Myocyte (in vitro differentiated cells): ENCODE data around the gene PLCL1. TPM values are rescaled to one million over a fixed set of nuclear protein-coding genes. Genes with fewer than 3 reads are reported as not detected.

Source experiments
- DNase-seq: peaks from one replicate; pipeline ENCODE4 v3.0.0-alpha.2; 2012; ENCODE audit warnings: low read depth
- total RNA-seq: library from RNA; depleted of rRNA; stranded (reverse); fragments of >200 nt; gene quantifications from 2 replicates; pipeline ENCODE4 v1.2.3, GENCODE V29; 2014

PLCL1 gene
- total RNA-seq, 1 donor from 2014 or later = 2.5 TPM

DNA sequence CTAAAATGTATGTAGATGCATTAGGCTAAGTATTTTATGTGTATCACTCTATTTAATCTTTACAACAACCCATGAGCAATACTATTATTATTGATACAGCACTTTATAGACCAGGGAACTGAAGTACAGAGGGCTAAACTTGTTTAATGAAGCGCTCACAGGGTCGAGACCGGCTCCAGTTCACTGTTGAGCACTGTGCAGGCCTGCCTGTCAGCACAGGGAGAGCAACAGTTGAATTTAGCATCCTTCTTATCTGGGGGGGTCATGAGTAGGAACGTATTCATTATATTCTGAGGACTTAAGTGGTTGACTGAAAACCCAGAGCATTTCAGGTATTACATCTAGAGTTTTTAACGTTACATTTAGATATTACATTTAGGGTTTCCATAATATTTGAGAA is 120.1 kb downstream of the PLCL1 start:
- no peak for DNase-seq

DNA sequence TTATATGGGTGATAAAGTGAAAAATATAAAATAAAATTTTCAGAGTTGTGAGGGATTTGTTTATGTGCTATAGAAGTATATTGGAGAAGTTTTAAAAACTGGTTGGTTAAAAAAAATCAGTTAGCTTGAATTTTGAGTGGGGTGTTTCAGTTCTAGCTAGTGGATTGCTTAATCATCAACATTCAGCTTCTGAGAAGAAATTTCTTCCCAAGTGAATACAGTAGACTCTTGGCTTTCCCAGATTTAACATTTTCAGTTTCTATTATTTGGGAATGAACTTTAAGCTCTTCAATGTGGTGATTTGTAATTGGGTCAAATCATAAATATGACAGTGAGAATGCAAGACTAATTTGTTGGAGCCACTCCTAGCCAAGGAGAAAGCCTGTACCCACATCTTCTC is 120.8 kb downstream of the PLCL1 start:
- DNase-seq = no peak

DNA sequence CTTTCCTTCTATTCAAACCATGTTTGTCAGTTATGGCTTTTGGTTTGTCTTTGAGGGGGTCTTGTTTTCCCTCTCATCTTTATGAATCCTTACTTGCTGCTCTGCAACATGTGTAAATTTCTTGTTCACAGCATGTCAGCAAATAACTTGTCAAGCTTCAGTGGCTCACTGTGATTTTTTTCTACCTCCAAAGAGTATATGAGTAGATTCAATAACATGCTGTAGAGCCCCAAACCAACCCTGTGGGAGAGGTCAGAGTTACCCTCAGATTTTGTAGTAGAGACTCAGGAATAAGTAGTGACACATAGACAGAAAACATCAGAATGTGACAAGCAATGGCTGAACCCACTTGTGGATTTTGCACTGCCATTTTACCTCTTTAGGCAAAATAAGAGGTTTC is 121.6 kb downstream of the PLCL1 start:
- no peak for DNase-seq

DNA sequence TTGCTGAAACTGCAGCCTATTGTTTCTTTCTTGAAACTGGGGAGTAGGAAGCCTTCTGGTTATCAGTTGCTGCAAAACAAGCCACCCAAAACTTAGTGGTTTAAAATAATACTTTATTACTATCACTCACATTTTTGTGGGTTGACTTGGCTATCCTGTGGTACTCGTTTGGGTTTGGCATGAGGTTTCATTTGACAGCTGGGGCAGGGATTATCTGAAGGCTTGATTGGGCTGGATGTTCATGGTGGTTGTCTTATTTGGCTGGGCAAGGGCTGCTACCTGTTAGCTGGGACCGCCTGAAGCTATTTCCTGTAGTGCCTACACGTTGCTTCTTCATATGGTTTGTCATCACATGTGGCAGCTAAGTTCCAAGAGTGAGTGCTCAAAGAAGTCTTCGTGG is 122.3 kb downstream of the PLCL1 start:
- DNase-seq = peak; percentile 88

DNA sequence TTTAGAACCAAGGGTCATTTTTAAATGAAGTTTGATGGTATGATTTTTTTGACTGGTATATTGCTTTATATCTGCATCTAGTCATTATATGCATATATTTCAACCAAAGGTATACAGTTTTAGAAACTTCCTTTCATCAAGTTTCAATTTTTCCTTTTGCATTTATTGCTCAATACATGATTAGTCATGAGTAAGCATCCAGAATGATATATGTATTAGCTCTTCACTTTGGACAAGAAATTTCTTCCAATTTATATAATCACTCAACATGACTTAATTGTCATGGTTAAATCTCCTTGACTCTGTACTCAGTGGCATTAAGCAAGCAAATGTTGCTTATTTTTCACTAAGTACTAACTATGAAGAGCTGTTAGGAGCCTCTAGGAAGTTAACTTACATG is 123.6 kb downstream of the PLCL1 start:
- DNase-seq = no peak

DNA sequence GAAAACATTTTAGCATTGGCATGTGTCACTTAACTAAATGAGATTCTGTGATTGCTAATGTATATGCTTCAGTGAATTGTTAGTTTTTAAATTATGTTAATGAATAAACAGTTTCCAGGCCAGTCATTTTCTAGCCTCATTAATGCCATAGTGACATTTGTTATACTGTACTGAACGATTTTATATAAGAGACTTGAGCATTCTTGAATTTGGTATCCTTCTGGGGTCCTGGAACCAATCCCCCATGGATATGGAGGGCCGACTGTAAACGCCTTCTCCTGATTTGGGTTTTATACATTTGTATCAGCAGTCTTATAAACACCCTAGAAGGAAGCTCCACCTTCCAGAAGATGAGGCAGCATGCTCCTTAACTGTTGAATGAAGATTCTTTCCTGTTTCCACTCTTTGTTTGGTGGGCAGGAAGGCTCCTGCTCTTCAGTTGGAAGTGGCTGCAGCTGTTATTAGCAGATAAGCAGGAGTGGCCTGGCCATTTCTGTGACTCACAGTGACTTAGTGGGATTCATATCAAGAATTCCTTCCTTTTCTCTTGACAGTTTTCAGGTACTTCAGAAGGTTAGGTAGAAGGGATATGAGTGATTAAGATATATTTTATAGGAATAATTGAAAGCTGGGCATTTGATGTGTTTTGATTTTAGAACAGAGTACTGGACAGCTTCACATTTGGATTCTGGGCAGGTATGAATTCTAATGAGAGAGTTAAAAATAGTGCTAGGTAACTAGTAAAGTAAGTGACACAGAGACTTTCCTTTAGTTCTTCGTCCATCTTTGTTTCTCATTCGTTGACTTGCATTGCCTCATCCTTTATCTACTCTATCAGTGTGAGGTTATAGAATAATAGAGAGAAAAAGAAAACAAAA is 124.9 kb downstream of the PLCL1 start:
- peak; percentile 57 for DNase-seq

DNA sequence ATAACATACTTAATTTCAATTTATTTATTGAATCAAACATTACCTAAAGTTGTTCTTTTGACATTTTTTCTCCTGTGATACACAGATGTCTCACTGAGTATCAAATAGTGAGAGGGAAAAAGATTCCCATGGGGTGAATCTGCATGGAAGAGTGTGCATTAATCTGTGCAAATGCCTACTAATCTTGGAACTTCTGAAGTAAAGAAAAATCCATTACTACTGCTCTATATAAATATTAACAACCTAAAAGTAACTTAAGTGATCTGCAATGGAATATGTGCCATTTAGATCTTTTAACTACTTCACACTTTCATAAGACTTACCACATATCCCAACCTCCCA is 125.5 kb downstream of the PLCL1 start:
- no peak for DNase-seq

DNA sequence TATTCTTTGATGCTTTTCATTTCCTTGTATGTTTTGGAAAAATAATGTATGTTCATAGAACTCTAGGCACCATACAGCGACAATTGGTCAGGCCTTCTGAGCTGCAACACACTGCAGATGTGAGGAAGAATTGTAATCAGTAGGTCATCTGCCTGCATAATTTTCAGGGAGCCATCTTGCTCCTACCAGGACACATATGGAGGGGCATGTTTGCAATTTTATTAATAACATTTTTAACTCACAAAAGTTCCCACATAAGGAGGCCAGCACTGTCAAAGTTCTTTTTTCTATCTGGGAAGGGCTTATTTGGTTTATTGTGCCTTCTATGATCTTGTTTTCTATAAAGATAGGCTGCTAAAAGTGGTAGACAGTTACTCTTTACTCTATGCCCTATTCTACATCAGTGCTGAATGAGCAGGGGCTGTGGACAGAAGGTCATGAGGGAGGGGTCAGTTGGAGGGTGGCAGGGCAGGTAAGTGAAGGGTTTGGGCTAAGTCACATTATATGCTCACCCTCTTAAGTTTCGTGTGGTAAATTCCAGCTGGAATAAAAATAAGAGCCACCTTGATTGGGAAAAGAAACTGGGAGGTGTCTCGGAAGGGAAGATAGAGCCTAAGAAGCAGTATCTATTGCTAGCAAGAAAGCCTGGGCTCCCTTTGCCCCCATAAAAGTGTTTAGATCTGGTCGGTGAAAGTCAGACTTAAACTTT is 126.3 kb downstream of the PLCL1 start:
- DNase-seq = no peak

DNA sequence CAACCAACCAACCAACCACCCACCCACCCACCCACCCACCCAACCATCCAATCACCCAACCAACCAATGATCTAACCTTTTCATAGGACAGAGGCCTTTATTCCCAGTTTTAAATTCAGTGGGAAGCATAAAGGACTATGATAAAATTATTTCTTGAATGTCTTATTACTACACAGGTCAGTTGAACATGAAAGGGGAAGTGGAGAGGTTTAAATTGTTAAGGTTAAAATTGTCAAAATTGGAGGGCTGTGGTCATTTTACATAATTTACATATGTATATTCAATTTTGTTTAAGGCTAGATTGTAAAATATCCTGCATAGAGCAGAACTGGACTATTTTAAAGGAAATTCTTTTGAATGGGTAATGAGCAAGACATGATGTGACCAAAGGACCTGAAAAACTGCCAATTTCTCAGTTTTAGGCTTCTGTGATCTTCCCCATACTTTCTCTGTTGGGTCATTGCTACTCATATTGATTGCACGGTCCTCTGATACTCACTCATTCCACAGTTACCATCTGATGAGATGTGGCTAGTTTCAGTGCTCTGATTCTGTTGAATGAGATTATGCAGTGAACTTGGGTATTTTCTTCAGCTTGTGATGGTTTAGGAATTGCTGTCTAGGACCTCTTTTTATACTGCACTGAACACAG is 127.4 kb downstream of the PLCL1 start:
- DNase-seq = no peak

DNA sequence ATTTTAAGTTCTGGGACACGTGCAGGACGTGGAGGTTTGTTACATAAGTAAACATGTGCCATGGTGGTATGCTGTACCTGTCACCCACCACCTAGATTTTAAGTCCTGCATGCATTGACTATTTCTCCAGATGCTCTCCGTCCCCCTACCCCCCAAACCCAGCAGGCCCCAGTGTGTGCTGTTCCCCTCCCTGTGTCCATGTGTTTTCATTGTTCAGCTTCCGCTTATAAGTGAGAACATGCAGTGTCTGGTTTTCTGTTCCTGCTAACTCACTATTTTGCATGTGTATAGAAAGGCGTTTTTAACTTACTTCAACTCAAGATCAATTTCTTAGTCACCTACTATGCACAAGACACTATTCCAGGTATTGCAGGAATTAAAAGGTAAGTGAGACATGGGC is 128.0 kb downstream of the PLCL1 start:
- DNase-seq = no peak

DNA sequence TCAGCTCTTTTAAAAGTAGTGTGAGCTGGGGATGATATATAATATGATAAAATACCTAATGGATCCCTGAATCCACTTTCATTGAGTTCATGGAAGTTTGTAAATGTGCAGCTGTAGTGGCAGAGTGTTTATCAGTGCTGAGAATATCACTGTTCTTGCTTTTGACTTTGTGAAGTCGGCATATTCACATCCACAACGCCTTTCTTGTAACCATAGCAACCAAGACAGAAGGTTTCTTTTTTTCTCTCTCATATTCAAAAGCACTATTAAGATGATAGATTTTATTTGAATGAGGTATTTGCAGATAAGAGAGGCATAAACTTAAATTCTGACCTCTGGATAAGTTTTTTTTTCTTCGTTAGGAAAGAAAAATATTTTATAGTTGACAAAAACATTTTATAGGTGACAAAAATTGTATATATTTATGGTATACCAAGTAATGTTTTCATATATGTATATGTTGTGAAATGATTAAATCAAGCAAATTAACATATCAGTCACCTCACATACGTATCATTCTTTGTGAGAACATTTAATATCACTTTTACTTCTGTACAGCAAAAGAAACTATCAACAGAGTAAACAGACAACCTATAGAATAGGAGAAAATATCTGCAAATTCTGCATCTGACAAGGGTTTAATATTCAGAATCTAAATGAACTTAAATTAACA is 130.0 kb downstream of the PLCL1 start:
- DNase-seq = no peak

DNA sequence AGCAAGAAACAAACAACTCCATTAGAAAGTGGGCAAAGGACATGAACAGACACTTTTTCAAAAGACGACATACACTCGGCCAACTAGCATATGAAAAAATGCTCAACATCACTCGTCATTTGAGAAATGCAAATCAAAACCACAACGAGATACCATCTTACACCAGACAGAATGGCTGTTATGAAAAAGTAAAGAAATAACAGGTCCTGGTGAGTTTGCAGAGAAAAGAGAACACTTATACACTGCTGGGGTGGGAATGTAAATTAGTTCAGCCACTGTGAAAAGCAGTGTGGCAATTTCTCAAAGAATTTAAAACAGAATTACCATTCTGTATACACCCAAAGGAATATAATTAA is 130.5 kb downstream of the PLCL1 start:
- DNase-seq = no peak

DNA sequence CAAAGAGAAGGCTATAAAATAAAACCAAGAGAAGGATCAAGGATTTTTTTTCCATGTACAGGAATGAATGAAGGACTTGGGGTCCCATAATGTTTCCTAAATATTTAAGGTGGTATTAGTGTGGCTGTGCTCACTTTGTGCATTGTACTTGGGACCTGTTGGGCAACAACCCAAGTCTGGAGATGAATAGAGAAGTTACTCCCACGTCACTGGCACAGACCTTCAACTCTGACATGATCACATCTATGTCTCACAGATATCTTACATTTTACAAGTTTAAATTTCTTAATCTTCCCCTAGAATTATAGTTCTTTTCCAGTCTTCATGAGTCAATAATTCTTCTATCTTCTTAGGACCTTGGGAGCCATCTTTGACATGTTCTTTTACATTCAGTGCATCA is 133.4 kb downstream of the PLCL1 start:
- DNase-seq = no peak

DNA sequence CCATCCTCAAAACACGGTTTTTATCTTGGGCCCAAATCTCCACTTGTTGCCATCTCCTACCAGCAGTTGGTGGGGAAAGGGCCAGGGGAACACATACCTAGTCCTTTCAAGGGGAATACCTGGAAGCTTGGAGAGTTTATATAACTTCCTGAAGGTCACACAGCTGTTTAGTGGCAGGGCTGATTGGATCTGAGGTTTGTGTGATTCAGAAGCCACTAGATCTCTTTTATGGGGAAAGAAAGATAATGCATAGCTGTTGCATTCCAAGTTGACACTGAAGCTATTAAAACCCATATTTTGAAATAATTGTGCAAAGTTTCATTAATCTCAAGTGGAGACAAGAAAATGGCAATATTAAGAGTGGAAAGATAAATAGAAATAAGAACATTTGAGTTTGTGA is 134.2 kb downstream of the PLCL1 start:
- no peak for DNase-seq

DNA sequence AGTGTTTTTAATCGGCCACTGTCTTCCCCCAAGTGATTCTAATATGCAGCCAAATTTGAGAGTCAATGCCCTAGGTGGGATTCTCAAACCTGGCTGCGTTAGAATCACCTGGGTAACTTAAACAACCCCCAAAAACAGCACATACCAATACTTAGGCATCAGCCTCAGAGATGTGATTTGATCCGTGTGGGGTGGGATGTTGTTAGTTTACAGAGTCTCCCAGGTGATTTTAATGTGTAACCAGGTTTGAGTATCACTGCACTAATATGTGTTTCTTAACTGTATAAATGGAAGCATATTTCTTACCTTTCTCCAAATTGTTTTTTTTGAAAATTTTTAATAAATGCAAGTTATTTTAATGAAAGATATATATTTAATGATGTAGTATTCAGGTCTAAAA is 135.4 kb downstream of the PLCL1 start:
- DNase-seq = no peak

DNA sequence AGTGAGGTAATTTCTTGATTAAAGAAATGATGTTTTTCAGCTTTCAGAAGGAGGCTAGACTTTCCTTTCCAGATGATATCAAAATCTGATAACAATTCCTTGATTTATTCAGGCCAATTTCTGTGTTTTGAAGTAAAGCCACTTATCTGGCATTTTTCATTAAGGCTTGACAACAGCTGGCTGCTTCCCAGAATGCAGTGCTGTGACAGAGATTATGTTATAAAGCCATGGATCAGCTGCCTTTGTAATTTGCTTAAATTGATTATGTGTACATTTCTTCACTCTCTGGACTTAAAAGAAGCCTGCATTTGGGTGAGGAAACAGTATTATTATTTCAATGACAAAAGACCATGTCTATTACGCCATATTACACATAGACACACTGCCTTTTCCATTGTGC is 136.0 kb downstream of the PLCL1 start:
- DNase-seq = no peak

DNA sequence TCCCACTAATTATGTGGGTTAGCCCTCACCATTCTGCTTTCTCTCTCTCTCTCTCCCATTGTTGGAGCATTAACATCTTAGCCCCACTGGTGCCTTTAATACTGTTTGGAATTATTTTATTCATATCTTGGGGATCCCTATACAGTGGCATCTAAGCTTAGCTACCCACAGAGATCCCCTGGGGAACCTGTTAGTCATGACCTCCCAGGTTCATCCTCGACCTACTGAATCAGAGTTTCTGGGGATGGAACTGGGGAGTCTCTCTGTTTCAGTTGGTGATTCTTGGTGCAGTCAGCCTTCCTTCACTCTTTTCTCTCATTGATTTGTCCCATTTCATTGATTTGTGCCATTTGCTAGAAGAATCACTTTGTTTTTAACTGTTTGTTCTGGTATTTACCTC is 137.3 kb downstream of the PLCL1 start:
- no peak for DNase-seq

DNA sequence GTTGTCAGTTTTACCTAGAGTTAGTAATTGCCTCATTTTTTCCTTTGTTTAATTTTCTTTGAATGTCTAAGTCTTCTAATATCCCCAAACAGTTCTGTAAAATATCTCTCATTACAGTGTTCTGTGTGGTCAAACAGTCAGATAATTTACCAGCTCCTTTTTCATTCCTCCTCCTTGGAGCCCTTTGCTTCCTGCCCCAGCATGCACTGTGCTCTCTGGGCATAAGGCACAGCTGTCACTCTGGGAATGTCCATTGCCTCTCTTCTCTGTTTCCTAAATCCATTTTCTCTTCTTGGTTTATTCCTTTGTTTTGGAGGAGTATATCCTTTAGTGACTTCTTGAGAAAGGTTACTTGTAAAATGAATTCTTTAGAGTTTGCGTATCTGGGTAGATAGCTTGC is 139.3 kb downstream of the PLCL1 start:
- DNase-seq = no peak

DNA sequence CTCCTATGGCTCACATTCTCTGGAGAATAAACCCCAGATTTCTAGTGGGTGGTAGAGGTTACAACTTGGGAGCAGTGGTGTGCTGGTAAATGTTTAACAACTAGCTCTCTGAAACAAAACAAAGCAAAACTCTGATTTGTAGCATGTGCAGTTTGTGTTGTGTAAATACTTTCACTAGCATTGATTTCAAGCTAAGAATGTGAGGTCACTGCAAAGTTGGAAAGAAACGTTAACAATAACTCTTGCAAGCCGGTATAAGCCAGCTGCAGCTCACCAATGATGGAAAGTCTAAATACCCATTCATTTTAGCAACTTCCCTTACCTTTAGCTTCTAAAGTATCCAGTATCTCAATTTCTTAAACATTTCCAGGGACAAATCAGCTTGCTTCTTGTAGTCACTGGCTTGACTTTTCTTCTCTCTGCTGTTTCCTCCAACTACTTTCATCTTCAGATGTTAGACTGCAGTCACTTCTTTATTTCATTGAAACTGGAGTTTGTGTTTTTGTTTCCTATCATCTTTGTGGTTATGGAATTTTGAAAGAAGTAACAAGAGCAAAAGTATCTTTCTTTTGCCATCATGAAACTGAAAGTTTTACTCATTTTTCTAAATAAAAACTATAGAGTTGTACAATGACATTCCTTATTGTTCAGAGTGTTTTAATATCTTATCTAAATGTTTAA is 140.2 kb downstream of the PLCL1 start:
- no peak for DNase-seq

DNA sequence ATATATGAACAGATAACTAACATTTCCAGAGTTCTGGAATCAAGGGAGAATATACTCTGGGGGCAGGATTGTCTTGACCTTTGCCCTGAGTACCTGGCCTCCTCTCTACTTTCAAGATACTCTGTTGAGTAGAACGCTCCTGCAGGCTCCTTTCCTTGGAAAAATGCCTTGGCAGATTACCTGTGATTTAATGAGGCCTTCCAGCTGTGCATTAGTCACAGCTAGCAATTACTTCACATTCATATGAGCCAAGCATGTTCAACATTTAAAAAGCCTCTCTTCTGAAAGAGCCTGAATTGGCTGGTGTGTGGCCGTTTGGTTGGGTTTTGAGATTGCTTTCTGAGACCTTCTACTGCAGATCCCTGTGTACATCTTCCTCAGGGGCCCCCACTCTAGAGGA is 142.2 kb downstream of the PLCL1 start:
- DNase-seq = no peak

DNA sequence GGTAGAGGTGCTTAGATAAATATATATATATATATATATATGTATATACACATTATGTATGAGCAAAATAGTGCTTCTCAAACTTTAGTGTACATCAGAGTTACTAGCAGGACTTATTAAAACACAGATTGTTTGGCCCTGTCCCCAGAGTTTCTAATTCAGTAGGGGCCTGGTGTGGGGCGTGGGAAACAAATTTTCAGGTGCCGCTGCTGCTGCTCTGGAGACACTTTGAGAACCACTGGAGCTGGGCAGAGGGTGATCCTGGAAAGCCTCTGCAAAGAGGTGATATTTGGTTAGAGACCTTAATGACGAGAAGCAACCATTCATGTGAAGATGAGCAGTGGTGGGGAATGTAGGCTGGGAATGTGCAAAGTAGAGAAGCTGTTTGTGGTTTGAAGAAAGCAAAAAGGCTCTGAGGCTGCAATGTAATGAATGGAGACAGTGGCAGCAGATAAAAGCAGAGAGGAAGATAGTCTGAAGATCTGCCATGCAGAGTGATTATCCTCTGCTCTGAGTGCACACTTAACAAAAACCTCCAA is 142.9 kb downstream of the PLCL1 start:
- DNase-seq = no peak
